Stimulated activated CD8-positive, alpha-beta memory T cell treated with anti-CD3 and anti-CD28 coated beads, Interleukin-12 subunit alpha, Interleukin-12 subunit beta, amount 100 ng/mL, for 1 hour (primary cell): Measurements from ENCODE around the gene PIK3CD.
"Not testable (repeated sequence)": the region's sequence is repeated elsewhere in the genome, so short reads cannot be mapped to it uniquely, and the experiment has no call there.

Experiments
- DNase-seq: peaks from one replicate; pipeline ENCODE4 v3.0.0-alpha.2; 2020; ENCODE audit warnings: low read depth

The PIK3CD gene

GRCh38 chr1:9654834-9655723, 3.5 kb downstream of the PIK3CD start:
- no peak for DNase-seq

- no peak for DNase-seq
These were observed 4.3 kb downstream of the PIK3CD start for GRCh38 chr1:9655836-9656235.

GRCh38 chr1:9657521-9658032, 6.0 kb downstream of the PIK3CD start:
- DNase-seq: no peak

- no peak for DNase-seq
These were observed 6.7 kb downstream of the PIK3CD start for GRCh38 chr1:9658199-9658598.

- no peak for DNase-seq
These were observed 7.8 kb downstream of the PIK3CD start for GRCh38 chr1:9659328-9659727.

- DNase-seq: no peak
These were observed 11.7 kb downstream of the PIK3CD start for GRCh38 chr1:9663257-9663656.

- no peak for DNase-seq
These were observed 13.7 kb downstream of the PIK3CD start for GRCh38 chr1:9665193-9665592.

GRCh38 chr1:9668080-9668479, 16.5 kb downstream of the PIK3CD start:
- DNase-seq: no peak

- no peak for DNase-seq
These were observed 18.6 kb downstream of the PIK3CD start for GRCh38 chr1:9670085-9670484.

GRCh38 chr1:9671377-9672140, 20.0 kb downstream of the PIK3CD start:
- no peak for DNase-seq

GRCh38 chr1:9672444-9672843, 20.9 kb downstream of the PIK3CD start:
- DNase-seq: no peak

GRCh38 chr1:9675393-9675792, 23.9 kb downstream of the PIK3CD start:
- DNase-seq: no peak

- DNase-seq: not testable (repeated sequence)
These were observed 24.6 kb downstream of the PIK3CD start for GRCh38 chr1:9676128-9676527.

GRCh38 chr1:9676815-9677393, 25.4 kb downstream of the PIK3CD start:
- no peak for DNase-seq

GRCh38 chr1:9680091-9680490, 28.6 kb downstream of the PIK3CD start:
- DNase-seq: no peak

- no peak for DNase-seq
These were observed 29.3 kb downstream of the PIK3CD start for GRCh38 chr1:9680828-9681227.

GRCh38 chr1:9684801-9685200, 33.3 kb downstream of the PIK3CD start:
- DNase-seq: no peak

GRCh38 chr1:9687120-9687873, 35.8 kb downstream of the PIK3CD start:
- DNase-seq: peak; percentile 53

- DNase-seq: no peak
These were observed 36.5 kb downstream of the PIK3CD start for GRCh38 chr1:9687874-9688582.

GRCh38 chr1:9688599-9688998, 37.1 kb downstream of the PIK3CD start:
- DNase-seq: no peak

GRCh38 chr1:9689011-9689706, 37.6 kb downstream of the PIK3CD start:
- peak; percentile 75 for DNase-seq
